HepG2 (cell line): ENCODE measurements around the gene XRCC3. TPM values are rescaled to one million over a fixed set of nuclear protein-coding genes. Genes with fewer than 3 reads are reported as not detected.

ENCODE experiments used
- ATAC-seq: fragments of 200-7000 bp; cut with Tn5 transposase; 3 replicates; pipeline ENCODE4 v1.9.1; 2020; ENCODE audit warnings: mild to moderate bottlenecking, moderate library complexity
- BruUV-seq: library from RNA; stranded (reverse); fragments of 400-500 nt; replicated peaks from 2 replicates; lab custom pipeline; 2021; lab: Mats Ljungman, UMichigan
- CTCF ChIA-PET: fragments of 300-600 bp; formaldehyde crosslinking; extraction: SDS; loops from one replicate; lab custom pipeline; 2021; ENCODE audit warnings: low total read pairs, inconsistent platforms, low intra/inter-chr PET ratio; lab: Yijun Ruan, JAX
- POLR2A ChIA-PET: fragments of 350-600 bp; sonication (Branson Sonifier 250); formaldehyde crosslinking; loops from one replicate; lab custom pipeline; 2020; ENCODE audit warnings: antibody characterized with exemption, inconsistent platforms; lab: Yijun Ruan, JAX
- DNase-seq: peaks from one replicate; pipeline ENCODE4 v3.0.0-alpha.2; 2015; ENCODE audit warnings: low spot score
- FAIRE-seq: peaks from 3 replicates; lab custom pipeline; 2011; peaks lifted over from hg19 to GRCh38; lab: Jason Lieb, UNC
- H2AFZ ChIP-seq: one replicate; pipeline ENCODE4 v1.6.1; 2011; ENCODE audit warnings: low read length, inconsistent platforms
- H3K27ac ChIP-seq: fragments of 300-600 bp; 3 replicates; pipeline ENCODE4 v1.8.0; 2011; ENCODE audit warnings: mixed run types, mild to moderate bottlenecking, mixed read lengths, low read length, inconsistent platforms; ENCODE audit not compliant: insufficient read depth; ENCODE audit errors: extremely low read length
- H3K27me3 ChIP-seq, 2 experiments: fragments of 200-600 bp in 1 of 2; 2 replicates in 1 of 2; 3 replicates in 1 of 2; pipeline versions ENCODE4 v1.6.0 to v1.8.0; 2011; ENCODE audit warnings: low read length in 2 of 2, mild to moderate bottlenecking in 2 of 2, moderate library complexity in 2 of 2, inconsistent platforms in 1 of 2; ENCODE audit not compliant: insufficient read depth in 2 of 2, control insufficient read depth in 1 of 2
- H3K36me3 ChIP-seq, 2 experiments: fragments of 200-600 bp in 1 of 2; replicated peaks in 1 of 2; 2 replicates in 1 of 2; 3 replicates in 1 of 2; pipeline versions ENCODE4 v1.5.1 to v1.8.0; 2011; ENCODE audit warnings: low read length in 2 of 2, inconsistent platforms in 1 of 2; ENCODE audit not compliant: insufficient read depth in 2 of 2, control insufficient read depth in 1 of 2
- H3K4me1 ChIP-seq: 2 replicates; pipeline ENCODE4 v1.5.1; 2012; ENCODE audit warnings: low read length, inconsistent platforms; ENCODE audit not compliant: insufficient read depth
- H3K4me2 ChIP-seq: 2 replicates; pipeline ENCODE4 v1.6.0; 2011; ENCODE audit warnings: low read depth, low read length, inconsistent platforms
- H3K4me3 ChIP-seq, 3 experiments: fragments of 200-600 bp in 1 of 3; sonication (generic), shearing (Covaris generic) in 1 of 3; replicated peaks in 1 of 3; 2 replicates each; pipeline ENCODE4 v1.5.1; 2011 to 2016; ENCODE audit warnings: low read length in 3 of 3, inconsistent platforms in 2 of 3, low read depth in 2 of 3, mild to moderate bottlenecking in 2 of 3, control low read depth in 1 of 3, mixed read lengths in 1 of 3; ENCODE audit not compliant: insufficient read depth in 1 of 3
- H3K79me2 ChIP-seq: one replicate; pipeline ENCODE4 v1.6.1; 2011; ENCODE audit warnings: low read length, inconsistent platforms; ENCODE audit not compliant: insufficient read depth
- H3K9ac ChIP-seq: 2 replicates; pipeline ENCODE4 v1.6.0; 2011; ENCODE audit warnings: mild to moderate bottlenecking, low read depth, low read length, inconsistent platforms; ENCODE audit not compliant: insufficient read depth
- H3K9me3 ChIP-seq: 2 replicates; pipeline ENCODE4 v1.5.1; 2012; ENCODE audit warnings: mild to moderate bottlenecking, low read length
- H4K20me1 ChIP-seq: 2 replicates; pipeline ENCODE4 v1.6.0; 2011; ENCODE audit warnings: inconsistent platforms, mild to moderate bottlenecking, low read length, moderate library complexity; ENCODE audit not compliant: insufficient read depth
- AGO2 ChIP-seq: fragments of 200-400 bp; formaldehyde crosslinking; optimal IDR thresholded peaks from 2 replicates; pipeline ENCODE3; 2017; ENCODE audit warnings: mild to moderate bottlenecking, low read depth, low read length, moderate library complexity
- ATF6 ChIP-seq: sonication (generic); formaldehyde crosslinking; conservative IDR thresholded peaks from 2 replicates; pipeline ENCODE4 v1.4.0; 2020; ENCODE audit warnings: missing genetic modification reagents
- KLF15 ChIP-seq: sonication (generic); formaldehyde crosslinking; IDR thresholded peaks from 2 replicates; pipeline ENCODE4 v1.8.1; 2023; ENCODE audit warnings: borderline replicate concordance, mild to moderate bottlenecking, inconsistent platforms, missing genetic modification reagents, mixed read lengths
- RERE ChIP-seq: IDR thresholded peaks from 2 replicates; pipeline ENCODE4 v1.6.1; 2016; ENCODE audit warnings: low read depth, missing genetic modification reagents, missing compliant biosample characterization
- ZBTB46 ChIP-seq: sonication (generic); formaldehyde crosslinking; IDR thresholded peaks from 2 replicates; pipeline ENCODE4 v1.4.0; 2020; ENCODE audit warnings: mild to moderate bottlenecking, missing genetic modification reagents, borderline replicate concordance
- ZNF383 ChIP-seq: sonication (generic); formaldehyde crosslinking; IDR thresholded peaks from 2 replicates; pipeline ENCODE4 v1.4.0; 2020; ENCODE audit warnings: missing genetic modification reagents, mild to moderate bottlenecking, borderline replicate concordance
- ZNF513 ChIP-seq: sonication (generic); formaldehyde crosslinking; conservative IDR thresholded peaks from 2 replicates; pipeline ENCODE4 v1.5.0; 2020; ENCODE audit warnings: missing genetic modification reagents
- WGBS: methylation state at CpG from one replicate; pipeline ENCODE4 v1.1.6; 2017; ENCODE audit warnings: low lambda C conversion rate; 5-methylcytosine and 5-hydroxymethylcytosine counted together
- in situ Hi-C: cut with HindIII; loops from 2 replicates; pipeline ENCODE4 v1.10.0; 2017; ENCODE audit warnings: low pct_unique_long_range_greater_than_20kb; ENCODE audit not compliant: extremely low pct_ligation_motif_present
- intact Hi-C: fragments of 100-400 bp; cut with micrococcal nuclease; formaldehyde crosslinking; loops from one replicate; pipeline ENCODE4 v1.10.0; 2022; ENCODE audit not compliant: unreplicated experiment
- polyA plus RNA-seq, 8 experiments: library from polyadenylated mRNA; depleted of rRNA in 3 of 8; stranded (reverse) in 7 of 8; unstranded in 1 of 8; fragments of >200 nt; fragmentation: Illumina TruSeq in 4 of 8; extraction: Trizol in 4 of 8; gene quantifications; 2 replicates each; pipeline versions ENCODE4 v1.2.1 to v1.2.3, GENCODE V29; 2011 to 2016; ENCODE audit warnings: low read depth in 4 of 8, missing spikeins in 1 of 8, mixed read lengths in 1 of 8; ENCODE audit not compliant: insufficient read depth in 1 of 8
- total RNA-seq, 5 experiments: library from RNA; depleted of rRNA; stranded (reverse); fragments of >200 nt; fragmentation: Illumina TruSeq; extraction: Trizol; gene quantifications; 2 replicates each; pipeline ENCODE4 v1.2.3, GENCODE V29; 2016; ENCODE audit warnings: low read depth in 1 of 5

Gene XRCC3
- total and polyA plus RNA-seq, 2 of the 13 experiments (the other 11 are each of a cell fraction or from before 2014, with no cell fraction given) = 5.4 to 25.8 TPM

- TF ChIP-seq RERE = no peak
These were observed 6.5 kb downstream of the XRCC3 start (continued) for GRCh38 chr14:103708750-103709187.

GRCh38 chr14:103707329-103708263 is 7.7 kb downstream of the XRCC3 start:
- DNase-seq (no peak), ATAC-seq (peak; percentile 6; the same call in 2 of the 3 replicates), FAIRE-seq (no peak)
- intact Hi-C loops (no loop called here), in situ Hi-C loops (no loop called here)
- no TSS peak for BruUV-seq
- POLR2A ChIA-PET = no interaction called here
- no peaks in the 10 kb centered on the region for H3K9me3 ChIP-seq
- WGBS = 100% methylated on average over 2 of the region's 29 CpGs
- no peak overlapping the region for H3K27ac ChIP-seq
- H3K79me2 ChIP-seq = no peaks in the 10 kb centered on the region
- no peak for TF ChIP-seq KLF15 (CRISPR knock-in tag)
- TF ChIP-seq ZBTB46 (CRISPR knock-in tag) = no peak
- TF ChIP-seq AGO2 = peak; percentile 69
- no peak for TF ChIP-seq ATF6 (CRISPR knock-in tag)
- TF ChIP-seq ZNF383 (CRISPR knock-in tag) = no peak
- no peak for TF ChIP-seq ZNF513
- H3K27me3 ChIP-seq = no peaks in the 10 kb centered on the region; a peak in 1 of 5 replicates
- no peak overlapping the region for H3K4me2 ChIP-seq
- H3K36me3 ChIP-seq = peaks cover 7 to 39% of the 10 kb centered on the region in 2 experiments; a peak in 3 of 5 replicates
- no peak overlapping the region for H3K9ac ChIP-seq
- no peaks in the 10 kb centered on the region for H3K4me1 ChIP-seq
- no peaks in the 10 kb centered on the region for H4K20me1 ChIP-seq
- no peak overlapping the region for H3K4me3 ChIP-seq
- H2AFZ ChIP-seq = no peak overlapping the region
- CTCF ChIA-PET = no interaction called here
